Spleen (tissue), 11 donors: Measurements from ENCODE around the gene RPL21. TPM values are rescaled to one million over a fixed set of nuclear protein-coding genes. Genes with fewer than 3 reads are reported as not detected.
"Not testable (repeated sequence)": the region's sequence is repeated elsewhere in the genome, so short reads cannot be mapped to it uniquely, and the experiment has no call there.

Source experiments
- DNase-seq: peaks from one replicate; pipeline ENCODE4 v3.0.0-alpha.2; 2020
- H3K27ac ChIP-seq, 8 donors: fragments of 200-600 bp; sonication (generic) in 7 of 8; 1 replicate in 4 of 8; 2 replicates in 4 of 8; pipeline versions ENCODE4 v1.5.0 to v1.8.0; 2016 to 2021; ENCODE audit warnings: inconsistent platforms in 4 of 8, mild to moderate bottlenecking in 4 of 8, moderate library complexity in 1 of 8
- H3K27me3 ChIP-seq, 7 donors: fragments of 200-600 bp; sonication (generic) in 6 of 7; replicated peaks in 1 of 7; 1 replicate in 4 of 7; 2 replicates in 3 of 7; pipeline versions ENCODE4 v1.5.0 to v1.8.0; 2016 to 2021; ENCODE audit warnings: inconsistent platforms in 3 of 7, mild to moderate bottlenecking in 1 of 7
- H3K36me3 ChIP-seq, 6 donors: fragments of 200-600 bp; sonication (generic) in 5 of 6; 1 replicate in 4 of 6; 2 replicates in 2 of 6; pipeline versions ENCODE4 v1.5.0 to v1.8.0; 2016 to 2021; ENCODE audit warnings: inconsistent platforms in 2 of 6
- H3K4me1 ChIP-seq, 6 donors: fragments of 200-600 bp; sonication (generic) in 5 of 6; 1 replicate in 3 of 6; 2 replicates in 3 of 6; pipeline versions ENCODE4 v1.5.0 to v1.8.0; 2016 to 2021; ENCODE audit warnings: inconsistent platforms in 3 of 6
- H3K4me3 ChIP-seq, 8 donors: fragments of 200-600 bp; sonication (generic) in 7 of 8; 1 replicate in 4 of 8; 2 replicates in 4 of 8; pipeline versions ENCODE4 v1.5.0 to v1.8.0; 2016 to 2021; ENCODE audit warnings: inconsistent platforms in 4 of 8, mild to moderate bottlenecking in 4 of 8, moderate library complexity in 2 of 8
- H3K9me3 ChIP-seq, 8 donors: fragments of 200-600 bp; sonication (generic) in 7 of 8; 1 replicate in 4 of 8; 2 replicates in 4 of 8; pipeline versions ENCODE4 v1.5.0 to v1.8.0; 2016 to 2021; ENCODE audit warnings: inconsistent platforms in 4 of 8
- CTCF ChIP-seq, 11 experiments: fragments of 200-600 bp in 7 of 11; fragments of 450-650 bp in 4 of 11; sonication (generic) in 4 of 11; IDR thresholded peaks in 8 of 11; conservative IDR thresholded peaks in 3 of 11; 1 replicate in 7 of 11; 2 replicates in 4 of 11; pipeline versions ENCODE4 v1.4.0 to v1.8.0; 2016 to 2021; ENCODE audit warnings: antibody characterized with exemption in 11 of 11, inconsistent platforms in 4 of 11, mild to moderate bottlenecking in 1 of 11
- POLR2A ChIP-seq, 3 donors: fragments of 450-650 bp; IDR thresholded peaks; one replicate each; pipeline ENCODE4 v1.5.1; 2017; ENCODE audit warnings: antibody characterized with exemption in 3 of 3, mild to moderate bottlenecking in 1 of 3
- POLR2AphosphoS5 ChIP-seq, 3 donors: sonication (generic); formaldehyde crosslinking; IDR thresholded peaks; one replicate each; pipeline ENCODE4 v1.5.1; 2017; ENCODE audit warnings: antibody characterized with exemption in 3 of 3
- WGBS, 5 donors: extraction: QIAGEN DNeasy Blood & Tissue Kit in 3 of 5; methylation state at CpG; one replicate each; pipeline versions ENCODE4 v1.1.5 to v1.1.7; 2013 to 2018; 5-methylcytosine and 5-hydroxymethylcytosine counted together
- intact Hi-C: fragments of 100-400 bp; cut with DNase I; formaldehyde crosslinking; loops from one replicate; pipeline ENCODE4 v1.15.0; 2023; ENCODE audit warnings: low total_unique reads
- polyA plus RNA-seq, 3 donors: library from polyadenylated mRNA; stranded (reverse); fragments of 200-250 nt; gene quantifications; one replicate each; pipeline ENCODE4 v1.2.1, GENCODE V29; 2013
- total RNA-seq, 7 donors: library from RNA; depleted of rRNA in 3 of 7; stranded (reverse); fragments of >200 nt in 3 of 7; fragmentation: NEBNext Ultra II Directional in 4 of 7; extraction: Animal tissue kit (Norgen Biotek cat#: 25700) in 4 of 7; gene quantifications; one replicate each; pipeline versions ENCODE4 v1.1.0 to v1.2.1, GENCODE V29; 2016 to 2021
- donor health status: healthy with polysubstance abuse.
- donor health status: DM: no; HTN: no; CAD: no; lungs with moderate emphysema.
- donor health status: DM: no; HTN: no; CAD: no.
- donor health status: Bipolar disorder and iron deficiency.
- donor health status: healthy.
- donor health status: DM: no; HTN: no; CAD: no.
- donor health status: DM: yes; HTN: yes; CAD: no.

The RPL21 gene
- total and polyA plus RNA-seq, 10 donors = 876 to 2,187 (median 1,134) TPM

- intact Hi-C loops = no loop called here
- no peak overlapping the region for H3K27ac ChIP-seq
- WGBS, 5 donors = 82 to 90% (median 88%) methylated on average over 10 to 19 of the region's 19 CpGs
- H3K4me3 ChIP-seq = no peak overlapping the region
- peaks cover 0 to 13% (median 0%) of the 10 kb centered on the region in 8 donors for H3K9me3 ChIP-seq
- H3K36me3 ChIP-seq = peaks cover 0 to 5% (median 0%) of the 10 kb centered on the region in 6 donors
- no peak for DNase-seq
- peaks cover 0 to 13% (median 0%) of the 10 kb centered on the region in 6 donors for H3K4me1 ChIP-seq
- TF ChIP-seq CTCF (IDR thresholded peaks at IDR 0.05 in 8 of 11, conservative IDR thresholded peaks at IDR 0.05 in 3 of 11) = no peak
- no peak for TF ChIP-seq POLR2A (IDR thresholded peaks at IDR 0.05)
- no peak for TF ChIP-seq POLR2AphosphoS5 (IDR thresholded peaks at IDR 0.05)
- H3K27me3 ChIP-seq = no peaks in the 10 kb centered on the region
Observed at GRCh38 chr13:27219611-27220010, 31.7 kb upstream of the RPL21 start.

- WGBS, 5 donors = 56 to 80% (median 61%) methylated on average over 2 of the region's 2 CpGs
- H3K27ac ChIP-seq, H3K36me3 ChIP-seq, H3K27me3 ChIP-seq, intact Hi-C loops, DNase-seq, H3K4me3 ChIP-seq: not testable (repeated sequence)
- Histone ChIP-seq H3K4me1 (peaks cover 0 to 21% (median 0%) of the 10 kb centered on the region in 6 donors), H3K9me3 (peaks cover 0 to 13% (median 0%) of the 10 kb centered on the region in 8 donors)
Observed at GRCh38 chr13:27222100-27222499, 29.3 kb upstream of the RPL21 start.

- TF ChIP-seq POLR2AphosphoS5 (IDR thresholded peaks at IDR 0.05) (peak in 1 of 3 donors; percentile 36), POLR2A (IDR thresholded peaks at IDR 0.05) (no peak)
- H3K36me3 ChIP-seq = no peaks in the 10 kb centered on the region
- intact Hi-C loops = no loop called here
- peaks cover 0 to 5% (median 0%) of the 10 kb centered on the region in 7 donors for H3K27me3 ChIP-seq
- DNase-seq = no peak
- H3K4me3 ChIP-seq = no peak overlapping the region
- H3K27ac ChIP-seq = peak overlapping the region in 4 of 8 donors; percentile 40 to 68 (median 52)
- H3K9me3 ChIP-seq = peaks cover 0 to 24% (median 12%) of the 10 kb centered on the region in 8 donors
- H3K4me1 ChIP-seq = peaks cover 0 to 25% (median 0%) of the 10 kb centered on the region in 6 donors
- WGBS, 5 donors = 44 to 66% (median 52%) methylated on average over 2 of the region's 2 CpGs
Observed at GRCh38 chr13:27226991-27227390, 24.4 kb upstream of the RPL21 start.

- H3K27ac ChIP-seq = peak overlapping the region in 4 of 8 donors; percentile 40 to 68 (median 52)
- no peak for TF ChIP-seq POLR2AphosphoS5 (IDR thresholded peaks at IDR 0.05)
- TF ChIP-seq CTCF (IDR thresholded peaks at IDR 0.05 in 8 of 11, conservative IDR thresholded peaks at IDR 0.05 in 3 of 11) = no peak
- no peak for TF ChIP-seq POLR2A (IDR thresholded peaks at IDR 0.05)
- intact Hi-C loops = no loop called here
- peaks cover 0 to 5% (median 0%) of the 10 kb centered on the region in 7 donors for H3K27me3 ChIP-seq
- no peaks in the 10 kb centered on the region for H3K36me3 ChIP-seq
- peaks cover 0 to 18% (median 0%) of the 10 kb centered on the region in 6 donors for H3K4me1 ChIP-seq
- no peak overlapping the region for H3K4me3 ChIP-seq
- H3K9me3 ChIP-seq = peaks cover 0 to 29% (median 19%) of the 10 kb centered on the region in 8 donors
- DNase-seq = no peak
Observed at GRCh38 chr13:27228131-27228530, 23.2 kb upstream of the RPL21 start.

- H3K4me3 ChIP-seq = no peak overlapping the region
- H3K9me3 ChIP-seq = peaks cover 0 to 29% (median 19%) of the 10 kb centered on the region in 8 donors
- H3K27ac ChIP-seq = no peak overlapping the region
- no peak for TF ChIP-seq POLR2AphosphoS5 (IDR thresholded peaks at IDR 0.05)
- no peak for TF ChIP-seq CTCF (IDR thresholded peaks at IDR 0.05 in 8 of 11, conservative IDR thresholded peaks at IDR 0.05 in 3 of 11)
- TF ChIP-seq POLR2A (IDR thresholded peaks at IDR 0.05) = no peak
- 90 to 94% (median 91%) methylated on average over 3 of the region's 3 CpGs for WGBS, 5 donors
- no peaks in the 10 kb centered on the region for H3K36me3 ChIP-seq
- peaks cover 0 to 5% (median 0%) of the 10 kb centered on the region in 7 donors for H3K27me3 ChIP-seq
- no peak for DNase-seq
- peaks cover 0 to 18% (median 0%) of the 10 kb centered on the region in 6 donors for H3K4me1 ChIP-seq
- intact Hi-C loops = no loop called here
Observed at GRCh38 chr13:27229642-27230041, 21.7 kb upstream of the RPL21 start.
